Measurements from ENCODE around the gene PNLDC1. TPM values are rescaled to one million over a fixed set of nuclear protein-coding genes. Genes with fewer than 3 reads are reported as not detected.

The PNLDC1 gene
- not detected for total RNA-seq

GRCh38 chr6:159800141-159800865, at the start of gene PNLDC1:
TSS of gene PNLDC1 (plus strand) at chr6:159800276. CDS start at chr6:159800308, 32 bp downstream.
- TF ChIP-seq POLR2AphosphoS5 (IDR thresholded peaks at IDR 0.05; ENCODE audit: insufficient read depth in 1 of 2, low read depth in 1 of 2): no peak
- TF ChIP-seq CTCF (IDR thresholded peaks at IDR 0.05): no peak
- TF ChIP-seq POLR2A (IDR thresholded peaks at IDR 0.05): no peak

GRCh38 chr6:159751448-159751847, 48.6 kb upstream of the PNLDC1 start:
- TF ChIP-seq CTCF (IDR thresholded peaks at IDR 0.05) (no peak), POLR2AphosphoS5 (IDR thresholded peaks at IDR 0.05; ENCODE audit: insufficient read depth in 1 of 2, low read depth in 1 of 2) (no peak), POLR2A (IDR thresholded peaks at IDR 0.05) (no peak)
- Histone ChIP-seq H3K4me1 (no peaks in the 10 kb centered on the region), H3K36me3 (peaks cover 0 to 85% of the 10 kb centered on the region in 2 donors), H3K9me3 (no peaks in the 10 kb centered on the region), H3K27ac (no peak overlapping the region), H3K27me3 (no peaks in the 10 kb centered on the region), H3K4me3 (no peak overlapping the region)
- intact Hi-C loops (cut with DNase I): no loop called here
- no peak for DNase-seq (ENCODE audit: extremely low spot score in 2 of 2)

More at GRCh38 chr6:159800141-159800865, at the start of gene PNLDC1:
- no peaks in the 10 kb centered on the region for H3K4me1 ChIP-seq
- peaks cover 0 to 21% of the 10 kb centered on the region in 2 donors for H3K36me3 ChIP-seq
- H3K27ac ChIP-seq: no peak within 1 kb of the TSS
- intact Hi-C loops (cut with DNase I): no loop called here
- no peak within 1 kb of the TSS for H3K4me3 ChIP-seq
- no peaks in the 10 kb centered on the region for H3K9me3 ChIP-seq
- DNase-seq (ENCODE audit: extremely low spot score in 2 of 2): no peak
- no peaks in the 10 kb centered on the region for H3K27me3 ChIP-seq

GRCh38 chr6:159753081-159753872, 46.8 kb upstream of the PNLDC1 start:
- Histone ChIP-seq H3K27ac (no peak overlapping the region), H3K36me3 (peaks cover 0 to 78% of the 10 kb centered on the region in 2 donors), H3K9me3 (no peaks in the 10 kb centered on the region), H3K4me3 (no peak overlapping the region), H3K27me3 (no peaks in the 10 kb centered on the region), H3K4me1 (no peaks in the 10 kb centered on the region)
- DNase-seq (ENCODE audit: extremely low spot score in 2 of 2): no peak
- TF ChIP-seq CTCF (IDR thresholded peaks at IDR 0.05): no peak
- TF ChIP-seq POLR2A (IDR thresholded peaks at IDR 0.05): no peak
- TF ChIP-seq POLR2AphosphoS5 (IDR thresholded peaks at IDR 0.05; ENCODE audit: insufficient read depth in 1 of 2, low read depth in 1 of 2): no peak
- intact Hi-C loops (cut with DNase I): no loop called here

GRCh38 chr6:159754401-159754800, 45.7 kb upstream of the PNLDC1 start:
- DNase-seq (ENCODE audit: extremely low spot score in 2 of 2): no peak
- H3K27ac ChIP-seq: no peak overlapping the region
- no peak overlapping the region for H3K4me3 ChIP-seq
- no peaks in the 10 kb centered on the region for H3K27me3 ChIP-seq
- no peaks in the 10 kb centered on the region for H3K9me3 ChIP-seq
- no peaks in the 10 kb centered on the region for H3K4me1 ChIP-seq
- intact Hi-C loops (cut with DNase I): no loop called here
- peaks cover 0 to 76% of the 10 kb centered on the region in 2 donors for H3K36me3 ChIP-seq
- TF ChIP-seq POLR2A (IDR thresholded peaks at IDR 0.05) (no peak), POLR2AphosphoS5 (IDR thresholded peaks at IDR 0.05; ENCODE audit: insufficient read depth in 1 of 2, low read depth in 1 of 2) (no peak), CTCF (IDR thresholded peaks at IDR 0.05) (no peak)

All from vagina (tissue), 2 donors.